HG03342 (cell line): ENCODE results near the gene WDR86.

ENCODE experiments used
- ATAC-seq: cut with Tn5 transposase; IDR thresholded peaks from one replicate; pipeline ENCODE4 v1.9.1; 2021; ENCODE audit warnings: mild to moderate bottlenecking, moderate library complexity; ENCODE audit not compliant: unreplicated experiment

Gene WDR86

GRCh38 chr7:151352512-151352911, 57.3 kb downstream of the WDR86 start:
- ATAC-seq: no peak

DNA sequence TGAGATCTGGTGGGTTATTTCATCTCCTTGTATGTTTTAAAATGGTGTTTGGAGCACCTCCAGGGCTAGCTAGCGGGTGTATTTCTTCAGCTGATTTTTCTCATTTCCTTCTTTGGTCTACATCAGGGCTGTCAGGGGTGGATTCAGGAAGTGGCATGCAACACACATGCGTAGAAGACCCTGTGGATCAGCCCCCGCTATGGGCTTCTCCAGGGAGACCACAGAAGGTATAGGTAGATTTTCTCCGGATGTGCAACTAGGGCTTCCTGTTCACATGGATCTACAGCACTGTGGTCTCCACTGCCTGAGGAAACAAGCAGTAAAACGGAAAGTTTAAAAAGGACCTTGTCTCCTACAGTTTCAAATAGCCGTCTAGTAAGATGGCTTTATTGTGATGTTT, 57.9 kb downstream of the WDR86 start:
- peak; percentile 60 for ATAC-seq

- ATAC-seq: no peak
Observed at GRCh38 chr7:151351027-151351426, 58.8 kb downstream of the WDR86 start.

GRCh38 chr7:151349507-151349853, 60.4 kb downstream of the WDR86 start:
- peak; percentile 37 for ATAC-seq

GRCh38 chr7:151348970-151349369, 60.9 kb downstream of the WDR86 start:
- ATAC-seq: no peak

- ATAC-seq: no peak
Observed at GRCh38 chr7:151347200-151347599, 62.6 kb downstream of the WDR86 start.

GRCh38 chr7:151346470-151346769, 63.4 kb downstream of the WDR86 start:
- ATAC-seq: no peak

DNA sequence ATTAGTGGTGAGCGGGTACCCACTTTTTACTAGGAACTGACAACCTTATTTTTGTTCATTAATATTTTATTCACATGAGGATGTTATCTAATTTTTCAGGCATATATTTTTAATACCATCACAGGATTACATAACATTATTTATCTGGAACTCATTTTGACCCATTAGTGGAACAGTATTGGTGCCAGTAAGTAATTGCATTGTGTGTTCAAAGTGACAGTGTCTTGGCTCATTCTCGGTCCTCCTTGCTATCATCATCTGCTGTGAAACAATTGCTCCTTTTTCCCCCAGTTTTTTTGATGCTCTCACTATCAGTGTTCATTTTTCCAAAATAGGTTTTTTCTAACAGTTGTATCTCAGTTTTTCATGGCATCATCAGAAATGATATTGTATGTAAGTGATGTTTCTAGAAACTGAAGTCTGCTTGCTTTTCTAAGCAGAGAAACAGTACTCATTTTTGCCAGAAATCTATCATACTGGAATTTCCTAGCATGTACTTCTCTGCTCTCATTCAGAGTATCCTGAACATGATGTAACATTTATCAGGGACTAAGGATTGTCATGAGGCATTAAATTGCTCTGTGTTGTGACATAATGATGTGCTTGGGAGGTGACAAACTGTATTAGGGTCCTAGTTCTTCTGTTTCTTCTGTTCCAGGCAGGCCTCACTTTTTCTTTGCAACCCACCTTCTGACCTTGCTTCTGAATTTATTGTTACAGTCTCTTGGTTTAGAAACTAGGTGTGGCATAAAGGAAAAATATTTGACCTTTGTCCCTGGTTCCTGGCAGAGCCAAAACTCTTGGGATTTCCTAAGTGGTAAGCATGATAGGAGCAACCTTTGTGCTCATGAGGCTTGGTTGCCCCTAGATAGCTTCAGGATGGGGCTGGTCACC, 64.0 kb downstream of the WDR86 start:
- no peak for ATAC-seq

DNA sequence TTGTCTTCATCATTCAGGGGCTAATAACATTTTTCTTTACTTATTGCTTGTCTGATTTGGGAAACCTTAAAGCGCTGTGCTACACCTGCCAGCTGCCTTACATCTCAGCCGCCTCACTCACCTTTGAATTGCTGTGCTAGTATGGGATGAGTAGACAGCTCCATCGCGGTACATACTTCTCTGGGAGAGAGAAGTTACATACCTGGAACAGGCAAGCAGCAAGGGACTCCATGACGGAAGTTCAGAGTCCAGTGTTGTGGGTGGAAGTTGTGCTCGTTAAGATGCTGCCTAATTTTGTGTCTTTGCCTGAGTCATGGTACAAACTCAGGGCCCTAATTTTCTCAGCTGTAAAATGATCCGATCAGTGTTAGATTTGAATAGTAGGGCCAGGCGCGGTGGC, 66.3 kb downstream of the WDR86 start:
- ATAC-seq: no peak

GRCh38 chr7:151342811-151343210, 67.0 kb downstream of the WDR86 start:
- ATAC-seq: no peak

- peak; percentile 63 for ATAC-seq
Observed at GRCh38 chr7:151342102-151342646, 67.7 kb downstream of the WDR86 start.

DNA sequence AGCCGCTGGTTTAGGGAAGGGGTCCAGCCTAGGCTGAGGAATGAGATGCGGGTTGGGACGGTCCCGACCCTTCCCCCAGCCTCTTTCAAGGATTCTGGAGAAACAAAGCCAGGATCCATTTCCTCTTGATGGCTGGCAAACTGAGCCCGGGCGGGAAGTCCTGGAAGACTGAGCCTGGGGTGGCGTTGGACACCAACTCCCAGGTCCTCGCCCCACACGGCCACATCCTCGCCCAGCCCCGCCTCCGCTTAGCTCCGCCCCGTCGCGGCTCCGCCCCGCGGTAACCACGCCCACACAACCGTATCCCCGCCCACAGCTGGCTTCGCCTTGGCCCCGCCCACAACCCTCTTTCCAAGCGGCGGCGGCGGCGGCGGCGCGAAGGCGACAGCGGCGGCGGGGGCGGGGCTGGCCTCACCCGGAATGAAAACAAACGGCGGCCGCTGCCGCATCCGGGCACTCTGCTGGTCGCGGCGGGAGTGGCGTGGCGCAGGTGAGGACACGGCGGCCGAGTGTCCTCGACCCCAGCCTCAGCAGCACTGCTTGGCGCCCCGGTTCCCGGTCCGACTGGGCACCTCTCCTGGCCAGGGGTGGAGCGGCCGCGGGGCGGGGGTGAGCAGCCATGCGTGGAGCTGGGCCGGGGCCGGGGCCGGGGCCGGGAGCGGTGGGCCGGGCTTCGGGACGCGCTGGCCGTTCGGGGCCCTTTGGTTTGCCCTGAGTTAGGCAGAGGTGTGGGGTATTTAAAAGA, 68.3 kb downstream of the WDR86 start, which contains the start of gene NUB1:
NUB1 (plus strand) TSS at position 456 of the 745 bp plus-strand sequence. CDS start 3,538 bp downstream, outside the sequence.
- ATAC-seq: peak; percentile 55

DNA sequence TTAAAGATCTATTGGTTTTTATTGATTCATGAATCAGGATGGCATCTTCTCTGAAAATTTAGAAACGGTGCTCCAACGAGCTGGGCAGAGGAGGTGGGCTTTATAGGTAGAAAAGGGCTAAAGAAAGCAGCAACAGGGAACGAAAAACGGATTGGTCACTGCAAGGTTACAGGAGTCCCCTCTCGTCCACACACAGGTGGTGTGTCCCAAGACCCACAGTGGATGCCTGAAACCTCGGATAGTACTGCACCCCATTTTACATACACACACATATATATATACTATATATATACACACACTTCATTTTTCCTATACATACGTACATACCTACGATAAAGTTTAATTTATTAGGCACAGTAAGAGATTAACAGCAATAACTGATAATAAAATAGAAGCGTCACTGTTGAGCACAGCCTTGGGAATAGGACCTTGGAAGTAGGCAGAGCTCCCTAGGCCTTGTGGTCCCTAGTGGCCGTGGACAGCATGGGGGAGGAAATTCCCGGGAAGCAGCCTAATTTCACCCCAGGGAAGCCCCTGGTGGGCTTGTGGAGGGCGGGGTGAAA, 69.0 kb downstream of the WDR86 start:
- no peak for ATAC-seq

- ATAC-seq: peak; percentile 46
Observed at GRCh38 chr7:151339651-151340382, 70.0 kb downstream of the WDR86 start.

DNA sequence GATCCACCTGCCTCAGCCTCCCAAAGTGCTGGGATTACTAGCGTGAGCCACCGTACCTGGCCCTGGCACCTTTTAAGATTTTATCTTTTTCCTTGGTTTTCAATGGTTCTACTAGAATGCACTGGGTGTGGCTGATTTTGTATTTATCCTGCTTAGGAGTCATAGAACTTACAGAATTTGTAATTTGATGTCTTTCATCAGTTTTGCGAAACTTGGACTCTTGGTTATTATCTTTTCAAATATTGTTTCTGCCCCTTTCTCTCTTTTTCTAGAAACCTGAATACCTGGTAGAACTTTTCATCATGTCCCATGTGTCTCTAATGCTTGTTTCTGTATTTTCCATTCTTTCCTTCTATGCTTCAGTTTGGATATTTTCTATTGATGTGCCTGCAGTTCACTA, 71.0 kb downstream of the WDR86 start:
- ATAC-seq: no peak

DNA sequence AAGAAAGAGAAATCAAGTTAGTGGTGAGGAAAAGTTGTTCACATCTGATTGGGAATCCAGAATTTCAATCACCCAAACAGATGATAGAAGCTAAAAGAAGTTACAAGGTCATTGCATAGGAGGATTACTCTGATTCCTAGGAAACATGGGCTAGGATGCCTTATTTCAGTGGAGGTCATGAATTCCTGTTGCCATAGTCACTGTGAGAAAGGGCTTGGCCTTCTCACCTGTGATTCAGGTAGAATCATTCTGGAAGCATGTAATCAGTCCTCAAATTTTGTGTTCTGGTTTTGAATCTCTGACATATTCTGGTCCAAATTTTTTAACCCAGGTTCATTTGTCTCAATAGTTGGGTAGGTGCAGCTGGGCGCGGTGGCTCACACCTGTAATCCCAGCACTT, 72.5 kb downstream of the WDR86 start:
- ATAC-seq: no peak

DNA sequence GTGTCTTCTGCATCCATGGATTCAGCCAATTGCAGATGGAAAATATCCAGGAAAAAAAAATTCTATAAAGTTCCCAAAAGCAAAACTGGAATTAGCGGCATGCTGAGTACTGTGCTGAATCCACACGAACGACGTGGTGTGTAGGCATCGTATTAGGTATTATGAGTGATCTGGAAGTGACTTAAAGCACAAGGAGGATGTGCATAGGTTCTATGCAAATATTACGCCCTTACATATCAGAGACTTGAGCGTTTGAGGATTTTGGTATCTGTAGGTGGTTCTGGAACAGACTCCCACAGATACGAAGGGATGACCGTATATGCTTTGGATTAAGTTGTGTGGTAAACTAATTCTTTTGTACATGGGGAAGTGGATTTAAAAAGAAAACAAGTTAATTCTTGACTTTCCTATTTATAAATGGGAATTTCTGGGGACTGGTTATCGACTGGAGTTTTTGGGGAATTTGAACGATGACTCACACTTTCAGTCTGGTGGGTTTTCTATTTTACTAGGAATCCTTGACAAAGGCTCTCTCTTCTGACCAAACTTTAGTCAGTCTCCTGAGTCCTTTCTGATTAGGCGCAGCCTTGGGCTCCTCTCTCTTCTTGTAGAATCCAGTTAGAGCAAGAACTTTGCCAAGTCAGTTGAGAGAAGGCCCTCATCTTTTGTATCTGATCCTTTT, 73.7 kb downstream of the WDR86 start:
- no peak for ATAC-seq

GRCh38 chr7:151334628-151335027, 75.2 kb downstream of the WDR86 start:
- no peak for ATAC-seq
